HG02759 (cell line): ENCODE results near the gene UGDH.
"Not testable (repeated sequence)": the region's sequence is repeated elsewhere in the genome, so short reads cannot be mapped to it uniquely, and the experiment has no call there.

Experiments
- ATAC-seq: cut with Tn5 transposase; IDR thresholded peaks from one replicate; pipeline ENCODE4 v1.9.1; 2021; ENCODE audit warnings: mild to moderate bottlenecking, moderate library complexity; ENCODE audit not compliant: unreplicated experiment

Gene UGDH

GRCh38 chr4:39497909-39498726 is 29.1 kb downstream of the UGDH start:
- ATAC-seq, result no peak

GRCh38 chr4:39495446-39496213 is 31.6 kb downstream of the UGDH start:
- ATAC-seq, result no peak

GRCh38 chr4:39494354-39494753 is 32.9 kb downstream of the UGDH start:
- ATAC-seq, result no peak

GRCh38 chr4:39490322-39490721 is 36.9 kb downstream of the UGDH start:
- no peak for ATAC-seq

GRCh38 chr4:39486221-39486804 is 40.9 kb downstream of the UGDH start:
- no peak for ATAC-seq

- no peak for ATAC-seq
Measured at GRCh38 chr4:39484582-39485272, 42.5 kb downstream of the UGDH start.

- no peak for ATAC-seq
Measured at GRCh38 chr4:39480902-39481695, 46.1 kb downstream of the UGDH start.

GRCh38 chr4:39480251-39480650 is 47.0 kb downstream of the UGDH start:
- ATAC-seq, result no peak

- no peak for ATAC-seq
Measured at GRCh38 chr4:39476187-39476895, 50.9 kb downstream of the UGDH start.

GRCh38 chr4:39472396-39472795 is 54.8 kb downstream of the UGDH start:
- no peak for ATAC-seq

GRCh38 chr4:39470402-39470801 is 56.8 kb downstream of the UGDH start:
- ATAC-seq, result no peak

- ATAC-seq, result peak; percentile 68
Measured at GRCh38 chr4:39469429-39470077, 57.7 kb downstream of the UGDH start.

- ATAC-seq, result no peak
Measured at GRCh38 chr4:39467464-39467863, 59.8 kb downstream of the UGDH start.

GRCh38 chr4:39466747-39467146 is 60.5 kb downstream of the UGDH start:
- ATAC-seq, result no peak

GRCh38 chr4:39464886-39465501 is 62.2 kb downstream of the UGDH start:
- no peak for ATAC-seq

GRCh38 chr4:39458505-39459300 is 68.5 kb downstream of the UGDH start, which contains the start of the genes LIAS and RPL9:
Gene LIAS, plus strand, starts transcription at chr4:39459056. Its CDS starts 62 bp downstream, at chr4:39459118.
Gene RPL9, minus strand, starts transcription at chr4:39458922. Its CDS starts 483 bp downstream, at chr4:39458439.
- peak; percentile 88 for ATAC-seq

- not testable (repeated sequence) for ATAC-seq
Measured at GRCh38 chr4:39458161-39458504, 69.1 kb downstream of the UGDH start.
